HEK293T (cell line): ENCODE data around the gene ARTN.

Experiments
- CTCF ChIA-PET: fragments of 350-600 bp; formaldehyde crosslinking; extraction: SDS; loops from one replicate; lab custom pipeline; 2021; ENCODE audit warnings: antibody characterized with exemption, inconsistent platforms; lab: Yijun Ruan, JAX
- POLR2A ChIA-PET: fragments of 350-600 bp; formaldehyde crosslinking; extraction: SDS; loops from one replicate; lab custom pipeline; 2020; ENCODE audit warnings: antibody characterized with exemption, inconsistent platforms; lab: Yijun Ruan, JAX
- DNase-seq: peaks from one replicate; pipeline ENCODE4 v3.0.0; 2012; ENCODE audit warnings: mixed read lengths; ENCODE audit errors: extremely low spot score
- ARNT ChIP-seq: fragments of 450-650 bp; IDR thresholded peaks from 2 replicates; pipeline ENCODE4 v1.6.1; 2017; ENCODE audit warnings: mild to moderate bottlenecking
- BHLHE40 ChIP-seq: fragments of 450-650 bp; IDR thresholded peaks from 2 replicates; pipeline ENCODE4 v1.6.1; 2016; ENCODE audit warnings: mild to moderate bottlenecking, moderate library complexity, borderline replicate concordance
- CTBP1 ChIP-seq: fragments of 450-650 bp; IDR thresholded peaks from 2 replicates; pipeline ENCODE4 v1.6.1; 2016; ENCODE audit warnings: borderline replicate concordance
- ELF4 ChIP-seq: fragments of 450-650 bp; IDR thresholded peaks from 2 replicates; pipeline ENCODE4 v1.6.1; 2017; ENCODE audit warnings: antibody characterized with exemption
- FOXA1 ChIP-seq: fragments of 450-650 bp; IDR thresholded peaks from 2 replicates; pipeline ENCODE4 v1.6.1; 2016; ENCODE audit warnings: mild to moderate bottlenecking
- FOXK2 ChIP-seq: fragments of 450-650 bp; IDR thresholded peaks from 2 replicates; pipeline ENCODE4 v1.6.1; 2016; ENCODE audit warnings: mild to moderate bottlenecking
- FOXM1 ChIP-seq: fragments of 450-650 bp; IDR thresholded peaks from 2 replicates; pipeline ENCODE4 v1.6.1; 2017; ENCODE audit warnings: mild to moderate bottlenecking, borderline replicate concordance
- HDGF ChIP-seq: fragments of 450-650 bp; IDR thresholded peaks from 2 replicates; pipeline ENCODE4 v1.6.1; 2017; ENCODE audit warnings: antibody characterized with exemption, borderline replicate concordance
- L3MBTL2 ChIP-seq: fragments of 450-650 bp; conservative IDR thresholded peaks from 2 replicates; pipeline ENCODE4 v1.6.1; 2016; ENCODE audit warnings: mild to moderate bottlenecking
- LEF1 ChIP-seq: fragments of 450-650 bp; IDR thresholded peaks from 2 replicates; pipeline ENCODE4 v1.6.1; 2017; ENCODE audit warnings: mild to moderate bottlenecking, borderline replicate concordance
- NFRKB ChIP-seq: fragments of 450-650 bp; IDR thresholded peaks from 2 replicates; pipeline ENCODE4 v1.6.1; 2016; ENCODE audit warnings: mild to moderate bottlenecking, moderate library complexity
- PKNOX1 ChIP-seq: fragments of 450-650 bp; IDR thresholded peaks from 2 replicates; pipeline ENCODE4 v1.6.1; 2016
- SP1 ChIP-seq: fragments of 450-650 bp; IDR thresholded peaks from 2 replicates; pipeline ENCODE4 v1.6.1; 2017
- SUZ12 ChIP-seq: fragments of 450-650 bp; IDR thresholded peaks from 2 replicates; pipeline ENCODE4 v1.6.1; 2016; ENCODE audit warnings: mild to moderate bottlenecking
- TARDBP ChIP-seq: fragments of 450-650 bp; IDR thresholded peaks from 2 replicates; pipeline ENCODE4 v1.6.1; 2016
- ZNF384 ChIP-seq: fragments of 450-650 bp; IDR thresholded peaks from 2 replicates; pipeline ENCODE4 v1.6.1; 2016

The ARTN gene

DNA sequence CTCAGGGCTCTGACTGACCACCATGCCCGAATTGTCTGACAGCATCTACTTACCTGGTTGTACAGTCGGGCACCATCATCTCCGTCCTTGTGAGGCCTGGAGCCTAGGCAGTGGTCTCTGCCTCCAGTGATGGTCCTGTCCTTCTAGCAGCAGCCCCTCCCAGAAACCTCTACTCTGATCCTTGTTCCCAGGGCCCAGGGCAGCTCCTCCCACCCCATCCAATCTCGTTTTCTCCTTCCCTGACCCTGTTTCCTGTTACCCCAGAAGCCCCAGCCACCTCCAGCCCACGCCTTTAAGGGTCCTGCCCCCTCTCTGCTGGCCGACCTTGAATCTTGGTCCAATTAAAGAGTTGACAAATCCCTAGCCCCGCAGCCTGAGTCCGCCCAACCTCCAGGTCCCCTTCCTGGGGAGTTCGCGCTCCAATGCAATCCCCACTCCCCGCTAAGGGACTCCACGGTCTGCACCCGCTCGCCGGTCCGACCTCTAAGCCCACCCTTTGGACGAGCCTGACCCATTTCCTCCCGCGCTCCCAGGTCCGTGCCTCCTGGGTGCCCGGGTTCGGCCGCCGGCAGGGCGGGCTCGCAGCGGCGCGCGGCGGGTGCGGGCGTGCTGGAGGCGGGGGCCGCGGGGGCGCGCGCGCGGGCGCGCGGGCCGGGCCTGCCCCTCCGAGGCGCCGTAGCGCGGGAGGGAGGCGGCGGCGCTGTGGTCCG is 45.1 kb downstream of the ARTN start, which contains the start of gene B4GALT2:
B4GALT2 (plus strand) TSS at position 660 of the 710 bp plus-strand sequence. CDS start 1,951 bp downstream, outside the sequence.
- CTCF ChIA-PET: no interaction called here
- no peak for TF ChIP-seq L3MBTL2
- no peak for TF ChIP-seq TARDBP
- TF ChIP-seq SUZ12: no peak
- no peak for TF ChIP-seq ZNF384
- DNase-seq: peak; percentile 68
- POLR2A ChIA-PET: interaction anchor here (0.9 to 2.2 kb wide), 5 partner anchors 11 to 70 kb away, joined by 3 to 7 read pairs (median 5); partner anchors contain the start of gene IPO13

DNA sequence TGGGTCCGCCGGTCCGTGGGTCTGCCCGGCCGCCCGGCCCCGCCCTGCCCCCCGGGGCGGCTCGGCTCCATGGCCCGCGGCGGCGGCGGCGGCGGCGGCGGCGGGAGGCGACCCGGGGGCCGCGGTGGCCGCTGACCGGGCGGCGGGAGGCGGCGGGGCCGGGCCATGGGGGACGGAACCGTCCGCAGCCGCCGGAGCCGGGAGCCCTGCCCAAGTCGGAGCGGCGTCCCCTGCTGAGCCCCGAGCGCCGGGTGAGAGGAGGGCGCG is 45.6 kb downstream of the ARTN start:
- no peak for DNase-seq
- ChIA-PET CTCF (no interaction called here), POLR2A (no interaction called here)
- no peak for TF ChIP-seq PKNOX1
- no peak for TF ChIP-seq BHLHE40
- no peak for TF ChIP-seq TARDBP
- TF ChIP-seq ARNT: no peak
- TF ChIP-seq FOXM1: no peak
- no peak for TF ChIP-seq HDGF
- TF ChIP-seq SUZ12: no peak
- no peak for TF ChIP-seq CTBP1
- TF ChIP-seq L3MBTL2: no peak
- TF ChIP-seq ZNF384: no peak
- TF ChIP-seq FOXA1: no peak
- TF ChIP-seq ELF4: no peak
- no peak for TF ChIP-seq LEF1
- TF ChIP-seq NFRKB: no peak
- TF ChIP-seq SP1: no peak

- CTCF ChIA-PET: no interaction called here
- POLR2A ChIA-PET: no interaction called here
- DNase-seq: no peak
- no peak for TF ChIP-seq PKNOX1
- TF ChIP-seq L3MBTL2: peak; percentile 85
- TF ChIP-seq FOXA1: no peak
- no peak for TF ChIP-seq BHLHE40
These were observed 46.1 kb downstream of the ARTN start for GRCh38 chr1:43979528-43980254.

GRCh38 chr1:43980255-43981134 is 46.9 kb downstream of the ARTN start:
- CTCF ChIA-PET: no interaction called here
- no peak for DNase-seq

DNA sequence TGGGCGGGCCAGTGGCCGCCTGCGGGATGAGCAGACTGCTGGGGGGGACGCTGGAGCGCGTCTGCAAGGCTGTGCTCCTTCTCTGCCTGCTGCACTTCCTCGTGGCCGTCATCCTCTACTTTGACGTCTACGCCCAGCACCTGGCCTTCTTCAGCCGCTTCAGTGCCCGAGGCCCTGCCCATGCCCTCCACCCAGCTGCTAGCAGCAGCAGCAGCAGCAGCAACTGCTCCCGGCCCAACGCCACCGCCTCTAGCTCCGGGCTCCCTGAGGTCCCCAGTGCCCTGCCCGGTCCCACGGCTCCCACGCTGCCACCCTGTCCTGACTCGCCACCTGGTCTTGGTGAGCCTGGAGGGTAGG is 47.5 kb downstream of the ARTN start:
- CTCF ChIA-PET: no interaction called here
- TF ChIP-seq LEF1 (no peak), FOXM1 (no peak), CTBP1 (no peak), PKNOX1 (no peak), TARDBP (no peak), BHLHE40 (no peak), ZNF384 (no peak), FOXA1 (no peak), ARNT (no peak), SP1 (no peak), HDGF (no peak), NFRKB (no peak), FOXK2 (no peak)
- DNase-seq: no peak
- POLR2A ChIA-PET: no interaction called here

More at GRCh38 chr1:43980255-43981134, 46.9 kb downstream of the ARTN start:
- POLR2A ChIA-PET: no interaction called here
- TF ChIP-seq PKNOX1 (no peak), SP1 (no peak), ARNT (no peak), LEF1 (no peak), HDGF (no peak), TARDBP (no peak), NFRKB (no peak), CTBP1 (no peak), SUZ12 (no peak), FOXK2 (no peak), BHLHE40 (no peak), L3MBTL2 (no peak), FOXM1 (no peak), ZNF384 (no peak), FOXA1 (no peak), ELF4 (no peak)
